ENCODE measurements around the gene SLC6A12. TPM values are rescaled to one million over a fixed set of nuclear protein-coding genes. Genes with fewer than 3 reads are reported as not detected.

The SLC6A12 gene
- total RNA-seq, 1 experiment from 2014 or later: 0.79 TPM

DNA sequence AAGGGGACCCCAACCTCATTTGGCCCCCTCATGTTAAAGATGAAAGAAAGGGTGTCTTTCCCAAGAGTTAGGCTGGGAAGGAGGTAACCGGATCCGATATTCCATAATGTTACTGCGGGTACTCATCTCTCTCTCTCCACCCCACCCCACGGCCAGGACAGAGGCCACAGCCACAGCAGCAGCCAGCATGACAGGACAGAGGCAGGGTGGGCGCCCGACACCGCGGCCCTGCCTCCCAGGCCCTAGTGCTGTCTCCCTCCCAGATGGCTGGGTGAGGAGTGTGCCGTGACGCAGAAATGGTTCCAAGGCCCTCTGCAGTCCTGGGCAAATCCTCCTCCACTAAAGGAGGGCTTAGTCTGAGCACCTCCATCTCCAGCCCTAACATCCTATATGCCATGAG lies 6.2 kb downstream of the SLC6A12 start (continued):
- TF ChIP-seq FOXJ3 (CRISPR knock-in tag; IDR thresholded peaks at IDR 0.05; ENCODE audit: borderline replicate concordance) (no peak), ZNF396 (CRISPR knock-in tag; IDR thresholded peaks at IDR 0.05; ENCODE audit: borderline replicate concordance) (no peak), GABPB1 (CRISPR knock-in tag; IDR thresholded peaks at IDR 0.05) (no peak), RORB (CRISPR knock-in tag; IDR thresholded peaks at IDR 0.05) (no peak)
- TF ChIP-seq, protein P1, sequence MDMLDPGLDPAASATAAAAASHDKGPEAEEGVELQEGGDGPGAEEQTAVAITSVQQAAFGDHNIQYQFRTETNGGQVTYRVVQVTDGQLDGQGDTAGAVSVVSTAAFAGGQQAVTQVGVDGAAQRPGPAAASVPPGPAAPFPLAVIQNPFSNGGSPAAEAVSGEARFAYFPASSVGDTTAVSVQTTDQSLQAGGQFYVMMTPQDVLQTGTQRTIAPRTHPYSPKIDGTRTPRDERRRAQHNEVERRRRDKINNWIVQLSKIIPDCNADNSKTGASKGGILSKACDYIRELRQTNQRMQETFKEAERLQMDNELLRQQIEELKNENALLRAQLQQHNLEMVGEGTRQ (CRISPR knock-in tag; IDR thresholded peaks at IDR 0.05): no peak
- TF ChIP-seq, protein P2, sequence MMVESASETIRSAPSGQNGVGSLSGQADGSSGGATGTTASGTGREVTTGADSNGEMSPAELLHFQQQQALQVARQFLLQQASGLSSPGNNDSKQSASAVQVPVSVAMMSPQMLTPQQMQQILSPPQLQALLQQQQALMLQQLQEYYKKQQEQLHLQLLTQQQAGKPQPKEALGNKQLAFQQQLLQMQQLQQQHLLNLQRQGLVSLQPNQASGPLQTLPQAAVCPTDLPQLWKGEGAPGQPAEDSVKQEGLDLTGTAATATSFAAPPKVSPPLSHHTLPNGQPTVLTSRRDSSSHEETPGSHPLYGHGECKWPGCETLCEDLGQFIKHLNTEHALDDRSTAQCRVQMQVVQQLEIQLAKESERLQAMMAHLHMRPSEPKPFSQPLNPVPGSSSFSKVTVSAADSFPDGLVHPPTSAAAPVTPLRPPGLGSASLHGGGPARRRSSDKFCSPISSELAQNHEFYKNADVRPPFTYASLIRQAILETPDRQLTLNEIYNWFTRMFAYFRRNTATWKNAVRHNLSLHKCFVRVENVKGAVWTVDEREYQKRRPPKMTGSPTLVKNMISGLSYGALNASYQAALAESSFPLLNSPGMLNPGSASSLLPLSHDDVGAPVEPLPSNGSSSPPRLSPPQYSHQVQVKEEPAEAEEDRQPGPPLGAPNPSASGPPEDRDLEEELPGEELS (CRISPR knock-in tag; IDR thresholded peaks at IDR 0.05): no peak
- TF ChIP-seq, protein P3, sequence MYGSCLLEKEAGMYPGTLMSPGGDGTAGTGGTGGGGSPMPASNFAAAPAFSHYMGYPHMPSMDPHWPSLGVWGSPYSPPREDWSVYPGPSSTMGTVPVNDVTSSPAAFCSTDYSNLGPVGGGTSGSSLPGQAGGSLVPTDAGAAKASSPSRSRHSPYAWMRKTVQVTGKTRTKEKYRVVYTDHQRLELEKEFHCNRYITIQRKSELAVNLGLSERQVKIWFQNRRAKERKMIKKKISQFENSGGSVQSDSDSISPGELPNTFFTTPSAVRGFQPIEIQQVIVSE (CRISPR knock-in tag; IDR thresholded peaks at IDR 0.05; ENCODE audit: borderline replicate concordance): no peak
- TF ChIP-seq, protein P4, sequence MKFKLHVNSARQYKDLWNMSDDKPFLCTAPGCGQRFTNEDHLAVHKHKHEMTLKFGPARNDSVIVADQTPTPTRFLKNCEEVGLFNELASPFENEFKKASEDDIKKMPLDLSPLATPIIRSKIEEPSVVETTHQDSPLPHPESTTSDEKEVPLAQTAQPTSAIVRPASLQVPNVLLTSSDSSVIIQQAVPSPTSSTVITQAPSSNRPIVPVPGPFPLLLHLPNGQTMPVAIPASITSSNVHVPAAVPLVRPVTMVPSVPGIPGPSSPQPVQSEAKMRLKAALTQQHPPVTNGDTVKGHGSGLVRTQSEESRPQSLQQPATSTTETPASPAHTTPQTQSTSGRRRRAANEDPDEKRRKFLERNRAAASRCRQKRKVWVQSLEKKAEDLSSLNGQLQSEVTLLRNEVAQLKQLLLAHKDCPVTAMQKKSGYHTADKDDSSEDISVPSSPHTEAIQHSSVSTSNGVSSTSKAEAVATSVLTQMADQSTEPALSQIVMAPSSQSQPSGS (CRISPR knock-in tag; IDR thresholded peaks at IDR 0.05; ENCODE audit: borderline replicate concordance, low read depth): no peak

DNA sequence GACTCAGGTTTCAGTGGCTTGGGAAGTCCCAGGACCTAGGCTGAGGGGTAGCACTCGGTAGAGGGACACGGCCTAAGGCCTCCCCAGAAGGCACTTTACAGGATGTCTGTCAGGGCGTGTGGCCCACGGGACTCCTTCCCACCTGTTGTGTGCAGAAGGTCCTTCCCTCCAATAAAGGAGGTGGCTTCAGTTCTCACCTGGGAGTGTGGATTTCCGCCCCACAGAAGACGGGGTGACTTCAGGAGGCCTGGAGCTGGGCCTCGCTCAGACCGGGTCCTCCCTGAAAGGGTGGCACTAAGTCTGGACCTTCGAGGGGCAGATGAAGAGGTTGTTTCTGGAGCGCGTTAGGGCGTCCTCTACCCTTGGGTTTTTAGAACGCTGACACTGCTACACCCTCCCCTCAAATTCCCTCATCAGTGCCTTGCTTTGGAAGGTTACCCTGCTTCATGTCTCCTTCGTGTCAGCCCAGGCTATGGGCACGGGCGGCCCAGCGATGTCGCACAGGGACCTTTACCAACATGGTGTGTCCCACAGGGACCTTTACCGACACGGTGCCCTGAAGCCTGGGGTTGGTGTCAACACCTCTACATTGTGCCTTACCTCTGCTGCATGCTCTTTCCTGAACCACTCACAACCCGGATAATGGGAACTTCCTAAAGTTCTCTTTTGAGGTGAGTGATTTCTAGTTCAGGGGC lies 7.1 kb downstream of the SLC6A12 start:
- CTCF ChIA-PET: no interaction called here
- no peak for DNase-seq (ENCODE audit: low spot score)
- peaks cover 70% of the 10 kb centered on the region for H3K27me3 Mint-ChIP-seq (ENCODE audit: low read depth)

More for the DNA sequence above, 7.1 kb downstream of the SLC6A12 start:
- Mint-ChIP-seq H3K27ac (no peak overlapping the region), H3K9me3 (peaks cover 9% of the 10 kb centered on the region), H3K4me3 (no peak overlapping the region), H3K4me1 (peaks cover 16% of the 10 kb centered on the region), H3K36me3 (no peaks in the 10 kb centered on the region)
- POLR2A ChIA-PET: no interaction called here
- TF ChIP-seq PRRX2 (CRISPR knock-in tag; IDR thresholded peaks at IDR 0.05) (no peak), ZNF263 (CRISPR knock-in tag; IDR thresholded peaks at IDR 0.05; ENCODE audit: low read depth) (no peak), EMX1 (CRISPR knock-in tag; IDR thresholded peaks at IDR 0.05) (no peak)
- TF ChIP-seq, protein P5, sequence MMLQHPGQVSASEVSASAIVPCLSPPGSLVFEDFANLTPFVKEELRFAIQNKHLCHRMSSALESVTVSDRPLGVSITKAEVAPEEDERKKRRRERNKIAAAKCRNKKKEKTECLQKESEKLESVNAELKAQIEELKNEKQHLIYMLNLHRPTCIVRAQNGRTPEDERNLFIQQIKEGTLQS (CRISPR knock-in tag; conservative IDR thresholded peaks at IDR 0.05): no peak
- TF ChIP-seq, protein P1 (CRISPR knock-in tag; IDR thresholded peaks at IDR 0.05): no peak
- TF ChIP-seq, protein P6, sequence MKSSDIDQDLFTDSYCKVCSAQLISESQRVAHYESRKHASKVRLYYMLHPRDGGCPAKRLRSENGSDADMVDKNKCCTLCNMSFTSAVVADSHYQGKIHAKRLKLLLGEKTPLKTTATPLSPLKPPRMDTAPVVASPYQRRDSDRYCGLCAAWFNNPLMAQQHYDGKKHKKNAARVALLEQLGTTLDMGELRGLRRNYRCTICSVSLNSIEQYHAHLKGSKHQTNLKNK (CRISPR knock-in tag; IDR thresholded peaks at IDR 0.05): no peak
- TF ChIP-seq, protein P7, sequence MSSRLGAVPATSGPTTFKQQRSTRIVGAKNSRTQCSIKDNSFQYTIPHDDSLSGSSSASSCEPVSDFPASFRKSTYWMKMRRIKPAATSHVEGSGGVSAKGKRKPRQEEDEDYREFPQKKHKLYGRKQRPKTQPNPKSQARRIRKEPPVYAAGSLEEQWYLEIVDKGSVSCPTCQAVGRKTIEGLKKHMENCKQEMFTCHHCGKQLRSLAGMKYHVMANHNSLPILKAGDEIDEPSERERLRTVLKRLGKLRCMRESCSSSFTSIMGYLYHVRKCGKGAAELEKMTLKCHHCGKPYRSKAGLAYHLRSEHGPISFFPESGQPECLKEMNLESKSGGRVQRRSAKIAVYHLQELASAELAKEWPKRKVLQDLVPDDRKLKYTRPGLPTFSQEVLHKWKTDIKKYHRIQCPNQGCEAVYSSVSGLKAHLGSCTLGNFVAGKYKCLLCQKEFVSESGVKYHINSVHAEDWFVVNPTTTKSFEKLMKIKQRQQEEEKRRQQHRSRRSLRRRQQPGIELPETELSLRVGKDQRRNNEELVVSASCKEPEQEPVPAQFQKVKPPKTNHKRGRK (CRISPR knock-in tag; IDR thresholded peaks at IDR 0.05; ENCODE audit: borderline replicate concordance): no peak
- no peak for ATAC-seq
